A549 (cell line): ENCODE results near the gene HIF1AN.

ENCODE experiments used
- EP300 ChIP-seq, 2 experiments: fragments of >200 bp; sonication (Bioruptor Twin); formaldehyde crosslinking; IDR thresholded peaks; 2 replicates in 1 of 2; 3 replicates in 1 of 2; pipeline ENCODE4 v1.6.1; 2016 to 2017
- FOSL2 ChIP-seq, 2 experiments: fragments of 450-650 bp in 1 of 2; fragments of >200 bp in 1 of 2; sonication (Bioruptor Twin) in 1 of 2; formaldehyde crosslinking; IDR thresholded peaks; 2 replicates each; pipeline versions ENCODE4 v1.5.0 to v1.6.1; 2016 to 2020; ENCODE audit warnings: mild to moderate bottlenecking in 1 of 2, moderate library complexity in 1 of 2
- HOXA7 ChIP-seq: fragments of 250-450 bp; sonication (Bioruptor Pico); IDR thresholded peaks from 2 replicates; pipeline ENCODE4 v1.5.0; 2020; ENCODE audit warnings: mild to moderate bottlenecking, moderate library complexity
- JUN ChIP-seq, 2 experiments: fragments of >200 bp; sonication (Bioruptor Twin); formaldehyde crosslinking; IDR thresholded peaks; 2 replicates in 1 of 2; 3 replicates in 1 of 2; pipeline ENCODE4 v1.6.1; 2016 to 2017
- KDM5A ChIP-seq: fragments of 200-600 bp; sonication (generic); IDR thresholded peaks from 2 replicates; pipeline ENCODE4 v1.6.1; 2016; ENCODE audit warnings: antibody characterized with exemption, mild to moderate bottlenecking
- POLR2A ChIP-seq: IDR thresholded peaks from 2 replicates; pipeline ENCODE4 v1.6.1; 2012; ENCODE audit warnings: mild to moderate bottlenecking, low read length
- RAD21 ChIP-seq, 2 experiments: fragments of >200 bp in 1 of 2; sonication (Bioruptor Twin) in 1 of 2; formaldehyde crosslinking in 1 of 2; IDR thresholded peaks in 1 of 2; conservative IDR thresholded peaks in 1 of 2; 2 replicates in 1 of 2; 3 replicates in 1 of 2; pipeline ENCODE4 v1.6.1; 2012 to 2018; ENCODE audit warnings: inconsistent platforms in 1 of 2
- RCOR1 ChIP-seq: fragments of 150-350 bp; IDR thresholded peaks from 2 replicates; pipeline ENCODE4 v1.6.1; 2014; ENCODE audit warnings: antibody characterized with exemption, low read length, low read depth
- TP53 ChIP-seq: fragments of 250-450 bp; sonication (Bioruptor Pico); IDR thresholded peaks from 2 replicates; pipeline ENCODE4 v1.5.0; 2021; ENCODE audit warnings: mild to moderate bottlenecking, moderate library complexity
- TF ChIP-seq, protein P1 (sequence below): fragments of >200 bp; sonication (Bioruptor Twin); formaldehyde crosslinking; IDR thresholded peaks from 3 replicates; pipeline ENCODE4 v1.5.1; 2016
- TF ChIP-seq, protein P2 (sequence below): IDR thresholded peaks from 2 replicates; pipeline ENCODE4 v1.6.1; 2012; ENCODE audit warnings: low read depth, borderline replicate concordance
- TF ChIP-seq, protein P3 (sequence below): fragments of 200-600 bp; sonication (generic); IDR thresholded peaks from 2 replicates; pipeline ENCODE4 v1.6.1; 2016; ENCODE audit warnings: antibody characterized with exemption, mild to moderate bottlenecking, moderate library complexity

DNA sequence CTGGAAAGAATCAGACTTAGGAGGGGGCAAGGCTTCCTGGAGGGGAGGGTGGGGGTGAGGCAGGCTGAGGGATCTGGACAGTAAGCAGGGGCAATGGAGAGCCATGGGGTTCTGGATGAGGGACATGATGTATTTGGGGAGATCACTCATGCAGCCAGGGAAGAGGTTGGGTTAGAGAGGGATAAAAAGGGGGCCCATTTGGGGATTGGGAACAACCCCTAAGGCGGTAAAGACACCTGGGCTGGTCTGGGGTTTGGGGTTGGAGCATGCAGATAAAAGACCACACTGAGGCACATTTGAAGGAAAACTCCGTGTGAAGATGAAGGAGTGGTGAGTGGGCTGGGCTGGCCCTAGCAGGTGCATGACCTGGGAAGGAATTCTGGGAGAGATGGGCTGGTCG lies 30.8 kb downstream of the HIF1AN start:
- TF ChIP-seq, protein P1, sequence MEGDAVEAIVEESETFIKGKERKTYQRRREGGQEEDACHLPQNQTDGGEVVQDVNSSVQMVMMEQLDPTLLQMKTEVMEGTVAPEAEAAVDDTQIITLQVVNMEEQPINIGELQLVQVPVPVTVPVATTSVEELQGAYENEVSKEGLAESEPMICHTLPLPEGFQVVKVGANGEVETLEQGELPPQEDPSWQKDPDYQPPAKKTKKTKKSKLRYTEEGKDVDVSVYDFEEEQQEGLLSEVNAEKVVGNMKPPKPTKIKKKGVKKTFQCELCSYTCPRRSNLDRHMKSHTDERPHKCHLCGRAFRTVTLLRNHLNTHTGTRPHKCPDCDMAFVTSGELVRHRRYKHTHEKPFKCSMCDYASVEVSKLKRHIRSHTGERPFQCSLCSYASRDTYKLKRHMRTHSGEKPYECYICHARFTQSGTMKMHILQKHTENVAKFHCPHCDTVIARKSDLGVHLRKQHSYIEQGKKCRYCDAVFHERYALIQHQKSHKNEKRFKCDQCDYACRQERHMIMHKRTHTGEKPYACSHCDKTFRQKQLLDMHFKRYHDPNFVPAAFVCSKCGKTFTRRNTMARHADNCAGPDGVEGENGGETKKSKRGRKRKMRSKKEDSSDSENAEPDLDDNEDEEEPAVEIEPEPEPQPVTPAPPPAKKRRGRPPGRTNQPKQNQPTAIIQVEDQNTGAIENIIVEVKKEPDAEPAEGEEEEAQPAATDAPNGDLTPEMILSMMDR, result no peak
- TF ChIP-seq RAD21 (conservative IDR thresholded peaks at IDR 0.05 in 1 of 2, IDR thresholded peaks at IDR 0.05 in 1 of 2) (no peak), POLR2A (no peak), FOSL2 (IDR thresholded peaks at IDR 0.05) (no peak), FOSL2 (CRISPR knock-in tag; IDR thresholded peaks at IDR 0.05) (no peak), JUN (IDR thresholded peaks at IDR 0.05) (no peak), EP300 (IDR thresholded peaks at IDR 0.05) (no peak), TP53 (CRISPR knock-in tag) (no peak), KDM5A (no peak), HOXA7 (CRISPR knock-in tag) (no peak), RCOR1 (no peak)
- TF ChIP-seq, protein P2, sequence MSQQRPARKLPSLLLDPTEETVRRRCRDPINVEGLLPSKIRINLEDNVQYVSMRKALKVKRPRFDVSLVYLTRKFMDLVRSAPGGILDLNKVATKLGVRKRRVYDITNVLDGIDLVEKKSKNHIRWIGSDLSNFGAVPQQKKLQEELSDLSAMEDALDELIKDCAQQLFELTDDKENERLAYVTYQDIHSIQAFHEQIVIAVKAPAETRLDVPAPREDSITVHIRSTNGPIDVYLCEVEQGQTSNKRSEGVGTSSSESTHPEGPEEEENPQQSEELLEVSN, result no peak
- TF ChIP-seq, protein P3, sequence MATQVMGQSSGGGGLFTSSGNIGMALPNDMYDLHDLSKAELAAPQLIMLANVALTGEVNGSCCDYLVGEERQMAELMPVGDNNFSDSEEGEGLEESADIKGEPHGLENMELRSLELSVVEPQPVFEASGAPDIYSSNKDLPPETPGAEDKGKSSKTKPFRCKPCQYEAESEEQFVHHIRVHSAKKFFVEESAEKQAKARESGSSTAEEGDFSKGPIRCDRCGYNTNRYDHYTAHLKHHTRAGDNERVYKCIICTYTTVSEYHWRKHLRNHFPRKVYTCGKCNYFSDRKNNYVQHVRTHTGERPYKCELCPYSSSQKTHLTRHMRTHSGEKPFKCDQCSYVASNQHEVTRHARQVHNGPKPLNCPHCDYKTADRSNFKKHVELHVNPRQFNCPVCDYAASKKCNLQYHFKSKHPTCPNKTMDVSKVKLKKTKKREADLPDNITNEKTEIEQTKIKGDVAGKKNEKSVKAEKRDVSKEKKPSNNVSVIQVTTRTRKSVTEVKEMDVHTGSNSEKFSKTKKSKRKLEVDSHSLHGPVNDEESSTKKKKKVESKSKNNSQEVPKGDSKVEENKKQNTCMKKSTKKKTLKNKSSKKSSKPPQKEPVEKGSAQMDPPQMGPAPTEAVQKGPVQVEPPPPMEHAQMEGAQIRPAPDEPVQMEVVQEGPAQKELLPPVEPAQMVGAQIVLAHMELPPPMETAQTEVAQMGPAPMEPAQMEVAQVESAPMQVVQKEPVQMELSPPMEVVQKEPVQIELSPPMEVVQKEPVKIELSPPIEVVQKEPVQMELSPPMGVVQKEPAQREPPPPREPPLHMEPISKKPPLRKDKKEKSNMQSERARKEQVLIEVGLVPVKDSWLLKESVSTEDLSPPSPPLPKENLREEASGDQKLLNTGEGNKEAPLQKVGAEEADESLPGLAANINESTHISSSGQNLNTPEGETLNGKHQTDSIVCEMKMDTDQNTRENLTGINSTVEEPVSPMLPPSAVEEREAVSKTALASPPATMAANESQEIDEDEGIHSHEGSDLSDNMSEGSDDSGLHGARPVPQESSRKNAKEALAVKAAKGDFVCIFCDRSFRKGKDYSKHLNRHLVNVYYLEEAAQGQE, result no peak
